Stimulated activated CD4-positive, alpha-beta T cell treated with anti-CD3 and anti-CD28 coated beads, TNF-alpha, amount 100 ng/mL, for 4 hours (primary cell): ENCODE results near the gene ATXN2.
"Not testable (repeated sequence)": the region's sequence is repeated elsewhere in the genome, so short reads cannot be mapped to it uniquely, and the experiment has no call there.

ENCODE experiments used
- DNase-seq, 3 experiments: peaks; one replicate each; pipeline ENCODE4 v3.0.0-alpha.2; 2020; ENCODE audit warnings: low read depth in 3 of 3

Gene ATXN2

DNA sequence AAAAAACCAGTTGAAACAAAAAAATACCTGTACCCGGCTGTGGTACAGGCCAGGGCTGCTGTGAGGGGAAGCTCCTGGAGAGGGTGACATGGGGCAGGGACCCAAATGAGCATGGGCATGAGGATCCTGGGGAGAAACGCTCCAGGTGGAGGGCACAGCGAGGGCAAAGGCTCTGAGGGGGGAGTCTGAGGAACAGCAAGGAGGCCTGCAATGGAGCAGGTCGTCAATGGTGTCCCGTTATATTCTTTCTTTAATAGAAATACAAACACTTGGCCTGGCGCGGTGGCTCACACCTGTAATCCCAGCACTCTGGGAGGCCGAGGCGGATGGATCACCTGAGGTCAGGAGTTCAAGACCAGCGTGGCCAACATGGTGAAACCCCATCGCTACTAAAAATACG is 1.9 kb upstream of the ATXN2 start:
- DNase-seq, result not testable (repeated sequence)

DNA sequence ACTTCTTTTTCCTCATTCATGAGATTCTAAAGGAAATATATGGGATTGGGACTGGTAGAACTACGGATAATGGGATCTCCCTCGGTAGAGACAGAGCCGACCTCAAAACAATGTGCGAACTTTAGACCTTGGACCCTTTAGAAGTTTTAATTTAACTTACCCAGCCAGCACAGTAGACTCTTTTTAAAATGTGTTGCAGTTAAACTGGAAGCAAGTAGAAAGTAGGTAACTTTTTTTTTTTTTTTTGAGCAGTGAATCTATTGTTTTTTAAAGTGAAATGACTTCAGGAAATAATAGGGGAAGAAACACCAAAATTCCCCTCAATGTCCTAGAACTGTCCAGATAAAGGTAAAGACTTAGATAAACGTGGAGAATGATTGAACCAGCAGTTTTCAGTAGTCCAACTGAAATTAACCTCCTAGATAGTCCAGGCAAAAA is 1.1 kb upstream of the ATXN2 start:
- no peak for DNase-seq

DNA sequence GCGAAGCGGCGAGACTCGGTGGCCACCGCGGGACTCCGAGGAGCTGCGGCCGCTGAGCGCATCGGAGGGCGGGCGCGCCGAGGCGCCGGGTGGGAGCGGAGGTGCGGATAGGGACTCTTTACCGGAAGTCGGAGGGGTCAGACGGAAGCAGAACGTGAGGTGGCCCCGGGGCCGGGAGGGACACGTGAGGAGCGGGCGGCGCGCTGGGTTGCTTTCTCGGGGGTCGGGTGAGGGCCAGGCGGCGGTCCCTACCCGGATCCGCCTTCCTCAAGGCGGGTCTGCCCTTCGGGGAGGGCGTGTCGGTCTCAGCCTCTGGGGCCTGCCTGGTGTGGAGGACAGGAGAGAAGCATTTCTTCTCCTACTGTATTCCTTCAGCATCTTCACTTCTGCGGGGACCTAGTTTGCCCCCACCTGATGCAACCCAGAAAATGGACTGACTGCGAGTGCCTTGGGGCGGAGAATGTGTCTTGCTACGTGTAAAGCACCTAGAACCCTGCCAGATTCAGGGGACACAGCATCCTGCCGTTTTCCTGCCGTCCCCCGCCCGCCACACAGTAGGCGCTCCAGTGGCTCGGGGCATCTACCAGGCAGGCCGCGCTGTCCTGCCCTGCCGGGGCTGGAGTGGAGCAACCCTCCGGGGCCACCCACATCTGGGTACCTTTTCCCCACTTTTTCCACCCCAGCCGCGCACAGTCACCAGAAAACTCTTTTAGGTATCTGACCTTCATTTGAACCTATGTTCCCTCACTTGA is 514 bp upstream of the ATXN2 start:
- DNase-seq, result peak; percentile 75 to 85 (median 77)

DNA sequence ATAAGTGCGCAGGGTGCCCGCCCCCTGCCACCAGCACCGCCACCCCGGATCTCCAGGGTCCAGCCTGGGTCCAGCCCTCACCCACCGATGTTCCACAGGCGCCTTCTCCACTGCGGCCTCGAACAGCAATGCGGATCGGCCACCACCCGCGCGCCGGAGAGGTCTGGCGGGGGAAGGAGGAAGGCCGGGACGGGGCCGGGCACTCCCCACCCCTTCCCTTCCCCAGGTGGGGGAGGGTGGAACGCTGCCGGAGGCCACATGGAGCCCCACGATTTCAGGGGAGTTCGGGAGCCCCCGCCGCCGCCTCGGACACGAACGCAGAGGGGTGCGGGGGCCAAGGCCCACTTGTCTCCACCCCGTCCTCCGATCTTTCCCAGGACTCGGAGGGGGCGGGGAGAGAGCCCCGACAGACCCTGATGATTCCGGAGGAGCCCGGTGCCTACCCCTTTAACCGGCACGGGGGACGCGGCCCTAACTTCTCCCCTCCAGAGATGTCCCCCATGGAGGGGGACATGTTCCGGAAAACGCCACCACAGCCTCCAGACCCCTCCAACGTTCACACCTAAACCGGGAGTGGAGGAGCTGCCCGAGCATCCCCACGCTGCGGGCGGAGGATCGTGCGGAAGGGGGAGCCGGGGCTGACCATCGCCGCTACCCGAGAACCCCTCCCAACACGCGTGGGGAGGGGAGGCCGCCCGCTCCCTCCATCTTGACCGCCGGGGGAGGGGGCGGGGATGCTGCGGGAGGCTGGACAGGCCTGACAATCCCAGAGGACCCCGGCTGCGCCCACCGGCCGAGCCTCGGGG is 1.1 kb downstream of the ATXN2 start:
- DNase-seq, result peak in 1 of 3 experiments; percentile 23

DNA sequence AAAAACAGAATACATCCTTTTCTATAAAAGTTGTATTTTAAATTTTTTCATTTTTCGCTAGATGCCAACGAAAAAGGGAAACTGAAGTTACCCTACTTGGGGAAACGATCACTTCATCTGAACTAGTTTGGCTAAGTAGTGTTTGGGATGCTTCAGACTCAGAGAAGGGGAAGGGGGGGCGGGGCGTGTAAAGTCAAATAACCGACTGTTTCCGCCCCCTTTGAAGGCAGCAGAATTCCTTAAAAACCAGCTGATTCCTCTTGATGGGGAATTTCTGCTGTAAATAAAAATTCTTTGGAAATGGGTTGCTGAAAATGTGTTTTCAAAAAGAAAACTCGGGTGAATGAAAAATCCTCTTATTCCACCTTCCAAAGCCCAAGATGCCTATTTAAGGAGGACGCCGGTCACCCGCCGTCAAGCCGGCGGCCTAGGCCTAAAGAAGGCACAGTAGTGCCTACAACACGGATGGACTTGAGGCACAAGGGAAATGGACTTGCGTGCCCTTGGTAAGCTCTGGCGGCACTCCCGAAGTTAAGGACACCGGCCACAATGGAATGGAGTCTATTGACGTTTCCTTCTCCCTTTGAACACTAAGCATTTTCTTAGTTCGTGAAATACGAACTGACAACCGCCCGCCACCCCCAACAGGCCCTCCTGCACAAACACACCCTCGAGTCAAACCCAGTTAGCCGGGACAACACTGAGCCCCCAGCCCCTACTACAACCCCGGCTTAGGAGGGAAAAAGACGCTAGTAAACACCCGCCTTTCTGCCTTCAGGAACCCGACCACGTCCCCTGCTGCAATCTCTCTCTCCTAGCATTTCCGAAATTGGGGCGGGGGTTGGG is 1.9 kb downstream of the ATXN2 start:
- no peak for DNase-seq

DNA sequence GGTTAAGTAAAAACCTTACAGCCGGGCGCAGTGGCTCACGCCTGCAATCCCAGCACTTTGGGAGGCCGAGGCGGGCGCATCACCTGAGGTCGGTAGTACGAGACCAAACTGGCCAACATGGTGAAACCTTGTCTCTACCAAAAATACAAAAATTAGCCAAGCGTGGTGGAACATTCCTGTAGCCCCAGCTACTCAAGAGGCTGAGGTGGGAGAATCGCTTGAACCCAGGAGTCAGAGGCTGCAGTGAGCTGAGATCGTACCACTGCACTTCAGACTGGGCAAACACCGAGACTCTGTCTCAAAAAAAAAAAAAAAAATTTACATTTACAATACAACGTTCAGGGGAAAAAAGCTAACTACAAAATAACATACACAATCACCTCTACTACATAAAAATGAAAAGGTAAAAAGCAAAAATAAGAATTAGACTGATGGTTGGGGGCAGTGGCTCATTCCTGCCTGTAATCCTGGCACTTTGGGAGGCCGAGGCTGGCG is 3.7 kb downstream of the ATXN2 start:
- DNase-seq, result not testable (repeated sequence)

DNA sequence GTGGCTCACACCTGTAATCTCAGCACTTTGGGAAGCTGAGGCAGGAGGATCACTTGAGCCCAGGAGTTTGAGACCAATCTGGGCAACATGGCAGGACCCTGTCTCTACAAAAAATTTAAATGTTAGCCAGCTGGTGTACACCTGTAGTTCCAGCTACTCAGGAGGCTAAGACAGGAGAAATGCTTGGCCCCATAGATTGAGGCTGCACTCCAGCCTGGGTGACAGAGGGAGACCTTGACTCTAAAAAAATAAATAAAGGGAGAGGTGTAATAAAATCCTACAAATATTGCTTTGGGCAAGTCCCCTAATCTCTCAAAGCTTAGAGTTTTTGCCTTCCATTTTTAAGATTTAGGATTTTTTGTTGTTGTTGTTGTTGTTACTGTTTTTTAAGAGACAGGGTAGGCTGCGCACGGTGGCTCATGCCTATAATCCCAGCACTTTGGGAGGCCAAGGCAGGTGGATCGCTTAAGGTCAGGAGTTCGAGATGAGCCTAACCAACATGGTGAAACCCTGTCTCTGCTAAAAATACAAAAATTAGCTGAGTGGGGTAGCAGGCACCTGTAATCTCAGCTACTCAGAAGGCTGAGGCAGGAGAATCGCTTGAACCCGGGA is 7.6 kb downstream of the ATXN2 start:
- DNase-seq, result not testable (repeated sequence)

DNA sequence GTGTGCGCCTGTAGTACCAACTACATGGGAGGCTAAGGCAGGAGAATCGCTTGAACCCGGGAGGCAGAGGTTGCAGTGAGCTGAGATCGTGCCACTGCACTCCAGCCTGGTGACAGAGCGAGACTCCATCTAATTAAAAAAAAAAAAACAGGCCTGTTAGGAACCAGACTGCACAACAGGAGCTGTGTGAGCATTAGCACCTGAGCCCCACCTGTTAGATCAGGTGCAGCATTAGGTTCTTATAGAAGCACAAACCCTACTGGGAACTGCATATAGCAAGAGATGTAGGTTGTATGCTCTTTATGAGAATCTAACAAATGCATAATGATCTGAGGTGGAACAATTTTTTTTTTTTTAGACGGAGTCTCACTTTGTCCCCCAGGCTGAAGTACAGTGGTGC is 8.6 kb downstream of the ATXN2 start:
- no peak for DNase-seq

DNA sequence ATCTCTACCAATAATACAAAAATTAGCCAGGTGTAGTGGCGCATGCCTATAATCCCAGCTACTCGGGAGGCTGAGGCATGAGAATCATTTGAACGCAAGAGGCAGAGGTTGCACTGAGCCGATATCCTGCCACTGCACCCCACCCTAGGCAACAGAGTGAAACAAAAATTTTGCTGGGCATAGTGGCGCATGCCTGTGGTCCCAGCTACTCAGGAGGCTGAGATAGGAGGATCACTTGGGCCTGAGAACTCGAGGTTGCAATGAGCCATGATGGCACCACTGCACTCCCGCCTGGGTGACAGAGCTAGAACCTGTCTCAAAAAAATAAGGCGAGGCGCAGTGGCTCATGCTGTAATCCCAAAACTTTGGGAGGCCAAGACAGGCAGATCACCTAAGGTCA is 9.5 kb downstream of the ATXN2 start:
- DNase-seq, result no peak

DNA sequence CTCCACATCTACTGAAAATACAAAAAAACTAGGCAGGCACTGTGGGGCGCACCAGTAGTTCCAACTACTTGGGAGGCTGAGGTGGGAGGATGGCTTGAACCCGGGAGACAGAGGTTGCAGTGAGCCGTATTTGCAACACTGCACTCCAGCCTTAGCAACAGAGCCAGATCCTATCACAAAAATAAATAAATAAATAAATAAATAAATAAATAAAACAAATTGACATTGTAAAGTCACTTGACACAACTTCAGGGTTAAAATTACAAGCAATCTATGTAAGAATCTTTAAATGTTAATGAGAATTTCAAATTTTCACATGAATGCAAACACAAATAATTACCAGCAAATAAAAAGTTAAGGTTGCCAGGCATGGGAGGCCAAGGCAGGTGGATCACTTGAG is 11.1 kb downstream of the ATXN2 start:
- DNase-seq, result no peak

DNA sequence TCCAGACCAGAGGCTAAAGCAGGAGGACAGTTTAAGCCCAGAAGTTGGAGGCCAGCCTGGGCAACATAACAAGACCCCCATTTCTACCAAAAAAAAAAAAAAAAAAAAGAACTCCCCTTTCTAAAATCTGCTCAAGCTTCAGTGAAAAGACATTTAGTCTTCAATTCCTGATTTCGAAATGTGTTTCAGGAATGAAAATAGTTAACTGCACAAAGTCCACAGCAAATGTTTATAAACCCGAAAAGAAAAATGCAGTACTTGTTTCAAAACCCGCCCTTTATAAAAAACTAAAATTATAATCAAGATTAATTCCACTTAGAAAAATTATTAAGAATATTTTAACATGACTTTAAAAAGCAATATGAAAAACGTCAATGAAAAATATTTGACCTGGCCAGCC is 12.1 kb downstream of the ATXN2 start:
- no peak for DNase-seq

DNA sequence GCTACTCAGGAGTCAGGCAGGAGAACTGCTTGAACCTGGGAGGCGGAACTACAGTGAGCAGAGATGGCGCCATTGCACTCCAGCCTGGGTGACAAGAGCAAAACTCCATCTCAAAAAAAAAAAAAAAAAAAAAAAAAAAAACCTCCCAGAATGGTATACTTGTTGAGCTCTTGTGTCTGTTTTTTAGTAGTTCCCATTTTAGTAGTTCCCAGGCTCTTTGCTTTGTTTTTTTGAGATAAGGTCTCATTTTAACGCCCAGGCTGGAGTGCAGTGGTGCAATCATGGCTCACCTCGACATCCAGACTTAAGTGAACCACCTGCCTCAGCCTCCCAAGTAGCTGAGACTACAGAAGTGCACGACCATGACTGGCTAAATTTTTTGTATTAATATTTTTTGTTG is 13.4 kb downstream of the ATXN2 start:
- DNase-seq, result no peak

DNA sequence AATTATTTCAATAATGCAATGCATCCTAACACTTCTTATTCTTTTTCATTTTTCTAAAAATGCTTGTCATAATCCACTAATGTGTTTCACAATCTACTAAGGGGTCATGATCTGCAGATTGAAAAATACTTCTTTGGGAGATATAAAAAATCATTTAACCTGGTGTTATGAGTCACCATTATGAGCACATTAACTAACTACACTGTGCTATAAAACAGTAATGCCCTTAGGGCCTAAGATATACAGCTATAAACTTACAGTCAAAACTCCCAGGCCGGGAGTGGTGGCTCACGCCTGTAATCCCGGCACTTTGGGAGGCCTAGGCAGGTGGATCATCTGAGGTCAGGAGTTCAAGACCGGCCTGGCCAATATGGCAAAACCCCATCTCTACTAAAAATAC is 14.2 kb downstream of the ATXN2 start:
- no peak for DNase-seq

DNA sequence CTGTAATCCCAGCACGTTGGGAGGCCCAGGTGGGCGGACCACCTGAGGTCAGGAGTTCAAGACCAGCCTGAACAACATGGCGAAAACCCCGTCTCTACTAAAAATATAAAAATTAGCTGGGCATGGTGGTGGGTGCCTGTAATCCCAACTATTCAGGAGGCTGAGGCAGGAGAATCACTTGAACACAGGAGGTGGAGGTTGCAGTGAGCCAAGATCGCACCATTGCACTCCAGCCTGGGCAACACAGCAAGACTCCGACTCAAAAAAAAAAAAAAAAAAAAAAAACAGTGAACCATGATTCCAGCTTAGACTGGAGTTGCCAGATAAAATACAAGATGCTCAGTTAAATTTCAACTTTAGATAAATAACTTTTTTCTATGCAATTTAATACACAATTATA is 15.6 kb downstream of the ATXN2 start:
- not testable (repeated sequence) for DNase-seq

DNA sequence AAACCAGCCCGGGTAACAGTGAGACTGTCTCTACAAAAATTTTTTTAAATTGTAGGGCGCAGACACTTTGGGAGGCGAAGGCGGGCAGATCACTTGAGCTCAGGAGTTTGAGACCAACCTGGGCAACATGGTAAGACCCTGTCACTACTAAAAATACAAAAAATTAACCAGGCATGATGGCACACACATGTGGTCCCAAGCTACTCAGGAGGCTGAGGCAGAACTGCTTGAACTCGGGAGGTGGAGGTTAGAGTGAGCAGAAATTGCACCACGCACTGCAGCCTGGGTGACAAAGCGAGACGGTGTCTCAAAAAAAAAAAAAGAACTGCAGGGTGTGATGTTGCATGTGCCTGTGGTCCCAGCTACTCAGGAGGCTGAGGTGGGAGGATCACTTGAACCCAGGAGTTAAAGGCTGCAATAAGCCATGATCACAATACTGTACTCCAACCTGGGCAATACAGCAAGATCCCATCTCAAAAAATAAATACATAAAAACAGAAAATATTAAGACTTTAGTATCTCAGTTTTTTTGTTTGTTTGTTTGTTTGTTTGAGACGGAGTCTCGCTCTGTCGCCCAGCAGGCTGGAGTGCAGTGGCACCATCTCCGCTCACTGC is 16.9 kb downstream of the ATXN2 start:
- DNase-seq, result no peak

DNA sequence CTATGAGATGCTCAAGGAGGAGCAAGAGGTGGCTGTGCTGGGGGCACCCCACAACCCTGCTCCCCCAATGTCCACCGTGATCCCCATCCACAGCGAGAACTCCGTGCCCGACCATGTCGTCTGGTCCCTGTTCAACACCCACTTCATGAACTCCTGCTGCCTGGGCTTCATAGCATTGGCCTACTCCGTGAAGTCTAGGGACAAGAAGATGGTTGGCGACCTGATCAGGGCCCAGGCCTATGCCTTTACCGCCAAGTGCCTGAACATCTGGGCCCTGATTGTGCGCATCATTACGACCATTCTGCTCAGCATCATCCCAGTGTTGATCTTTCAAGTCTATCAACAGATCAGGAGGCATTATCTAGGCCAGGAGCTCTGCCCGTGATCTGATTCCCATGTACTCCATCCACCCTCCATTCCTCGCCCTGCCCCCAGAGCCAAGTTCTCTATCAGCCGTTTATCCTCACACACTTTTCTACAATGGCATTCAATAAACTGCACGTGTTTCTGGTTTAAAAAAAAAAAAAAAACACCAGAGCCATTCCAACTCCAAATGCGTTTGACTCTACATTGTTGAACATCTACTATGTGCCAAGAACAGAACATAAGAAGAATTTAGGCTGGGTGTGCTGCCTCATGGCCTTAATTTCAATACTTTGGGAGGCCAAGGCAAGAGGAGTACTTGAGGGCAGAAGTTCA is 17.5 kb downstream of the ATXN2 start:
- no peak for DNase-seq

DNA sequence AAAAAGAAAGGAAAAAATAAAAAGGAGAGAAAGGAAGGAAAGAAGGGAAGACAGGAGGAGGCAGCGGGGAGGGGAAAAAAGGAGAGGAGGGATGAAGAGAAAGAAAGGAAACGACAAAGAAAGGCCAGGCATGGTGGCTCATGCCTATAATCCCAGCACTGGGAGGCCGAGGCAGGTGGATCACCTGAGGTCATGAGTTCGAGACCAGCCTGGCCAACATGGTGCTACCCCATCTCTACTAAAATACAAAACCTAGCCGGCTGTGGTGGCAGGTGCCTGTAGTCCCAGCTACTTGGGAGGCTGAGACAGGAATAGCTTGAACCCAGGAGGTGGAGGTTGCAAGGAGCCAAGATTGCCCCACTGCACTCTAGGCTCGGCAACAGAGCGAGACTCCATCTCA is 18.4 kb downstream of the ATXN2 start:
- DNase-seq, result no peak

DNA sequence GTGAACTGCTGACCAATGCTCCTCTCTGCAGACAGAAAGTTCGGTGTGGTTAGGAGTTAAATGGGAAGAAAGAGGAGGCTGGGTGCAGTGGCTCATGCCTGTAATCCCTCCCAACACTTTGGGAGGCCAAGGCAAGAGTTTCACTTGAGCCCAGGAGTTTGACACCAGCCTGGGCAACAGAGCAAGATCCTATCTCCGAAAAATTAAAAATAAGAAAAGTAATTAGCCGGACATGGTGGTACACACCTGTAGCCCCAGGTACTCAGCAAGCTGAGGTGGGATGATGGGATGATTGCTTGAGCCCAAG is 19.0 kb downstream of the ATXN2 start:
- DNase-seq, result no peak

DNA sequence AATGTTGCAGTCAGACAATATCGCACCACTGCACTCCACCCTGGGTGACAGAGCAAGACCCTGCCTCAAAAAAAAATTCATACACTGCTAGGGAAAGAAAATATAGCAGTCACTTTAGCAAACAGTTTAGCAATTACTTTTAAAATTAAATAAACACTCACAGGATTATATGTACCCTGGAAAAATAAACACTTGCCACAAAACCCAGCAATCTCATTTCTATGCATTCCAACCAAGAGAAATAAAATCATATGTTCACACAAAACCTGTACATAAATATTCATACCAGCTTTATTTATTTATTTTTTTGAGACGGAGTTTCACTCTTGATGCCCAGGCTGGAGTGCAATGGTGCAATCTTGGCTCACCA is 20.2 kb downstream of the ATXN2 start:
- no peak for DNase-seq

DNA sequence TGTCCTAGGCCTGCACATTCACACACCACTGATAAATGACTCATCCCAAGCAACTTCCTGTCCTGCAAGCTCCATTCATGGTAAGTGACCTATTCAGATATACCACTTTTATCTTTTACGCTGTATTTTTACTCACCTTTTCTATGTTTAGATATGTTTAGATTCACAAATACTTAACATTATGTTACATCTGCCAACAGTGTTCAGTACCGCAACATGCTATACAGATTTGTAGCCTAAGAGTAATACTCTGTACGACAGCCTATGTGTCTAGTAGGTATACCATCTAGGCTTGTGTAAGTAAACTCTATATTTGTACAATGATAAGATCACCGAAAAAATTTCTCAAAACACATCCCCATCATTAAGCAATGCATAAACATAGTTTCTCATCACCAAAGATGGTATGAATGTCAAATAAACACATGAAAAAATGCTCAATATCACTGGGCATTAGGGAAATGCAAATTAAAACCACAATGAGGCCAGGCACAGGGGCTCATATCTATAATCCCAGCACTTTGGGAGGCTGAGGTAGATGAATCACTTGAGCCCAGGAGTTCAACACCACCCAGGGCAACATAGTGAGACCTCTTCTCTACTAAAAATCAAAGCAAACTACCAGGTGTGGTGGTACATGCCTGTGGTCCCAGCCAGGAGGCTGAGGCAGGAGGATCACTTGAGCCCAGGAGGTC is 20.7 kb downstream of the ATXN2 start:
- DNase-seq, result no peak
